IPS-NIHi7 (cell line): ENCODE results near the gene RANBP3.
"Not testable (repeated sequence)": the region's sequence is repeated elsewhere in the genome, so short reads cannot be mapped to it uniquely, and the experiment has no call there.

ENCODE experiments used
- DNase-seq: peaks from one replicate; pipeline ENCODE4 v3.0.0; 2012; ENCODE audit warnings: mixed read lengths; ENCODE audit errors: extremely low spot score

Gene RANBP3

DNA sequence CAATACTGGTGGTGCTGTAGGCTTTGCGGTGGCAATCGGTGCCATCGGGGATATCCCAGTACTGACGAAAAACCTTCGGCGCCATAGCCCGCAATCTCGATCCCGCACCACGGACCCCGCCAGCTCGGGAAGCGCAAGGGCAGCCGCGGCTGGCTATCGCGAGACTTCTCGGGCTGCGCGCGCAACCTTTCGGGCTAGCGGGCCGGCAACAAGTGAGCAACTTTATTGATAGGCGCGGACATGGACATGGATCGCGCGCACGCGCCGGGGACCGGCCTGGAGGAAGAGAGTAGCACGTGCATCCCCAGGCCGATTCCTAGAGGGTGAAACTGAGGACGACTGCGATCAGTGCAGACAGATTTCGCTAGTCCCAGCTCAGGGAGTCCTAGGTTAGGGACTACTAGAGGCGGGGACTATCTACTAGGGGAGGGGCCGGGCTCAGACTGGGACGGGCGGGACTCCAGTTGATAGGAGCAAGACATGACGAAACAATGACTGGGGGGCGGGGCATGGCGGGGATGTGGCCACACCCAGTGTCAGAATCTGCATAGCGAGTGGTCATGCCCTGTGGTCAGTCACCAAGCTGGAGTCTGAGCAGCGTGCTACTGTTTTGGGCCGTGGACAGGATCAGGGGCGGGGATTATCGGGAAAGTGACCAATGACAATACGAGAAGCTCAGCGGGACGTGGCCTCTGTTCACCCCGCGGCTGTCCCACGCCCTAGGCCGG, 74.2 kb downstream of the RANBP3 start, which contains the start of gene NDUFA11:
TSS of gene NDUFA11 (minus strand) at position 167 of the 728 bp plus-strand sequence. CDS start at position 85, 82 bp downstream.
- peak; percentile 94 for DNase-seq

DNA sequence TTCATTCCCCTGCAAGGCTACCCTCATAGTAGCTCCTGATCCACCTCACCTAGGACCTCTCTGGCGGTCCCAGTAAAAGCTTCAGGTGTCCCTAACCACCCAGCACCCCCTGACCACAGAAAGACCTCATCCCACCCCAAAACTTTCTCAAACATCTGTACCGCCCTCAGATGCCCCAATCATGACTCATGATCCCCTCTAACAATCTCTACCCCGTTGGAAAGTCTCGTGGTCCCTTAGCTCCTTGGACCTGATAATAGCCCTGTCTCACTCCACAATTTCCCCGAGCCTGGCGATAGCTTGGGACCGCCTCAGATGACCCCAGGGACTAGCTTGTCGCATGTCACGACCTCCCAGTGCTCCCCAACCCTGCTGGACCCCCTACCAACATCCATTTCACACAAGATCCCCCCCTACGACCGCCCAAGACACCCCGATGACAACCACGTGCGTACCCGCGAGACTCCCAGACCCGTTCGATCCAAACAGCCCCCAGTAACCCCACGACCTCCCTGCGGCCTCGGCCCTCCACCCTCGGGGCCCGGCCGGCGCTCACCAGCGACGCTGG, 74.8 kb downstream of the RANBP3 start:
- no peak for DNase-seq

- DNase-seq, result no peak
Measured at GRCh38 chr19:5900976-5901375, 77.0 kb downstream of the RANBP3 start.

- no peak for DNase-seq
Measured at GRCh38 chr19:5899728-5900526, 78.0 kb downstream of the RANBP3 start.

DNA sequence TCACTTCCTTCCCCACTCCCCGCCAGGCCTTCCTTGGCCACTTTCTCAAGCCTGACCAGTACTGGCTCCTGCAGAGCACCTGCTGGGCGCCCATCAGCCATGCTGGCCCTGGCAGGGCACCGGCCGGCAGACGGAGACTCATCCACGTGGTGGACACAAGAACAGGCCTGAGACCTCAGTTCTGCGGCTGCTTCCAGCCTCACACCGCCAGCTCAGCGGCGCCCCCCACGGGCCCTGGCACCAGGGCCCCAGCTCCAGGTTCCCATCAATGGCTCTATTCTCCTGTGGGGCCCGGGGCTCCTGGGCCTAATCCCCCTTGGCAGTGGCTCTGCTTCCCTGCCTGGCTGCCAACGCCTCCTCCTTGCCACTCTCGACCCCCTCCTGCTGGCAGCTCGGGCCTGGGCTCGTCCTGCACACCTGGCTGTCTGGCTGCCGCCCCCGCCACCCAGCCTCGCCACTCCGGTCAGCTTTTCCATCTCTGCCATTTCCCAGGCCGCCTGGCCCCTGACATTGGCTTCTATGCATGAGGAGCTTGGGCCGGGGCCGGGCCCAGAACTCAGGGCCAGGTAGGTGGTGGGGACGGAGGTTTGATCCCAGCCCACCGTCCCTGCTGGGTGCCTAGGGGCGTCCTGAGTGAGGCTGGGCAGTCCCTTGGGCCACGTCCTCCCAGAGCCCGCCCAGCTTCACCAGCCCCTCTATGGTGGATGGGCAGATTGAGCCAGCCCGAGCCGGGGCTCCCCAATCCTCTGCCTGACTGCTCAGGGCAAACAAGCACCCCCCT, 80.6 kb downstream of the RANBP3 start:
- no peak for DNase-seq

DNA sequence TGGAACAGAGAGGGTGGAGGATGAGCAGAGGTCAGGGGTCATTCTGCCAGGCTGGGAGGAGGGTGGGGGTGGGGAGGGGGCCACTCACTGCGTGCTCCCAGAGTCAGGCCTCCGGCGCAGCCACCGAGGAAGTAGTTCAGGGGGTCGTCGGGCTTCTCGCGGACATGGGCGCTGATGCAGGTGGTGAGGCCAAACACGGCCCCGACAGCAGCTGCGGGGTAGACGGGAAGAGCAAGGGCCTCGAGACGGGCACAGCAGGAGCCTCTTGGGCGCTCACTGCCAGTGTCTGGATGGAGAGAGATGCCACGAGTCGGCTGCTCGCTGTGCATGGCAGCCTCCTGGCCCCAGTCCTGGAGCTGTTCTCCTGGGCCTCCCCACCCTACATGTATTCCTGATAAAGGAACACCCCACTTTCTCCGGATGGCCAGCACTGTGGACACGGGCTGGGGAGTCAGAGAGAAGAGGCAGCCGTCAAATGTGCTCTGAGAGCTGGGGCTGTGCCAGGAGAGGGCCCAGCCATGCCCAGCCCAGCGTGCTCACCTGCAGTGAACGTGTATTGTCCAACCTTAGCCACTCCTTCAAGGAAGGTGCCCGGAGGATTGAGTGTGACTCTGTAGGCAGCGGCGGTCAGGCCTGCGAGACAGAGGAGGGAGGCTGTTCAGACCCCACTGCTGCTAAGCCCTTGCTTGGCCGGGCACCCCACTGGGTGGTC, 81.4 kb downstream of the RANBP3 start:
- no peak for DNase-seq

- DNase-seq, result no peak
Measured at GRCh38 chr19:5895890-5896289, 82.0 kb downstream of the RANBP3 start.

DNA sequence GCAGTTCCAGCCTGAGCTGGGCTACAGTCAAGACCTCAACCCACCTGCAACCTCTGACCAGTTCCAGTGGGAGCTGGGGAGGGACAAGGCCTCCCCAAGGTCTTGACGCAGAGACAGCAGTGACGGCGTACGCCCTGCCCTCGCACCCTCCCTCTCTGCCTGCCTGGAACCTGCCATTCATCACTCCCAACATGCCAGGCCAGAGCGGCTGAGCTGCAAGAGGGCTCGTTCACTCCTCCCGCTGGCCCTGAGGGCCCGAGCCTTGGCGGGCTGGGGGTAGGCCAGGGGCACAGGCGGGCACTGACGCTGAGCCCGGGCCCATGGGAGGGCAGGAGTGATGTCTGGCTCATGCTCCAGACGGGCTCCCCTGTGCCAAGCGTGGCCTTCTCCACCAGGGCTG, 82.5 kb downstream of the RANBP3 start:
- DNase-seq, result no peak

GRCh38 chr19:5894704-5895349, 83.1 kb downstream of the RANBP3 start:
- no peak for DNase-seq

- DNase-seq, result no peak
Measured at GRCh38 chr19:5893907-5894703, 83.8 kb downstream of the RANBP3 start.

GRCh38 chr19:5893296-5893903, 84.5 kb downstream of the RANBP3 start:
- DNase-seq, result no peak

GRCh38 chr19:5892772-5893275, 85.1 kb downstream of the RANBP3 start:
- DNase-seq, result no peak

DNA sequence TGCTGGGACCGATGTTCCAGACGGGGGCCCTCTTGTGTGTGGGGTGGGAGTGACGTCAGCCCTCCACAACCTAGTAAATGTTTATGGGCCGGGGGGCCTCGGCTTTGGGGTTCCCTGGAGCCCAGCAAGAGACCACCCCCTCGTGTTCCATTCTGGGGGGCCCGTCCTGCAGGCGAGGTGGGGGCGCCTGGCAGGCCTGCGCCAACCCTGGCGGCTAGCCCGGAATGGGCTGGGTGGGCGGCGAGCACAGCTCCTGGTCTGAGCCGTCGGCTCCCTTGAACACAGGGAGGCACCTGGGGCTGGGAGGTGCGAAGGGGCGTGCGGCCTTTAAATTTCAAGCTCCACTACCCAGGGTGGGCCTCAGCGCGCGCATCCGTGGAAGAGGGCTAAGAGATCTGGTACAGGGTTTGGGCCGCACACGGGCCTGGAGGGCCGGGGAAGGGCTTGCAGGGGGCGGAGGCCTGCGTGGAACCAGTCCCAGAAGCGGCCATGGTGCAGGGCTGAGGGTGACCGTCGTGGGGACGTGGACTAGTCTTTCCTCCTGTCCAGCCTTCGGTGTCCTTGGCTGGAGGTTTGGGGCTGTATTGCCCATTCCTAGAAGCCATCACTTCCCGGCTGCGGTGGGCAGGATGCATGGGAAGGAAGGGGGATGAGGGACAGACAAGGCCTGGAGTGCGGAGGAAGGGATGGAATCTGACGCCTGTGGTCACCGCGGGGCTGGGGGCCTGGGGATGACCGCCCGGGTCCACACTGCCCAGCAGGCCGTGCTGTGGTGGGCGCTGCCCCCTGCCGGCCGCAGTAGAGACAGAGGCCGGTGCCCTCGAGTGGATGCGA, 85.8 kb downstream of the RANBP3 start:
- DNase-seq, result peak; percentile 66

DNA sequence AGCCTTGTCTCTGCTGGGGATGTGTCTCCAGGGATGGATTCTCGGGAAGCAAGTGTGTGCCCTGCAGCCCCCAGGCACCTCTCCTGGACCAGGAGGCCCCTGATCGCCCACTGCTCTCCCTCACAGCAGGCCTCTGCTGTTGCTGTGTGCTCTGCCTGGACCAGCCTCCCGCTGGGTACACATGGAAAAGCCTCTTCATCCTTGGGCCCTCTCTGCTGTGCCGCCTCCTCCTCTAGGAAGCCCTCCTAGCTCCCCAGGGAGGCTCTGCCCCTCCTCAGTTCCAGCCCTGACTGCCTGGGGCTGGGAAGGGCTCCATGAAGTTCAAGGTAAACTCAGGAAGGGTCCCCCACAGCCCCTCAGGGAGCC, 86.4 kb downstream of the RANBP3 start:
- no peak for DNase-seq

DNA sequence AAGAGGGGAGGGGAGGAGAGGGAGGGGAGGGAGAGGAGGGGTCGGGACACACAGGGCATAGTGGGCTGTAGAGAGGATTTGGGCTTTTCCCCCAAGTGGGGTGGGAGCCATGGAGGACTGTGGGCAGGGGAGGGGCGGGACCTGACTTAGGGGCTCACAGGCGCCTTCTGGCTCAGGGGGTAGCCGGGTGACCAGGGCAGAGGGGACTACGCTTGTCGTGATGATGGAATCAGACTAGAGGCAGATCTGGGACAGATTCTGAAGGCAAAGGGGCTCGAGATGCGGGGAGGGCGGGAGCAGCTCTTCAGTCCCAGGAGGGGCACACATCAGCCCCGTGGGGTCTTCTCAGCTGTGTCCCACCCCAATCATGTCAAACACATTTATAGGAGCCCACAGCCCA, 87.8 kb downstream of the RANBP3 start:
- no peak for DNase-seq

DNA sequence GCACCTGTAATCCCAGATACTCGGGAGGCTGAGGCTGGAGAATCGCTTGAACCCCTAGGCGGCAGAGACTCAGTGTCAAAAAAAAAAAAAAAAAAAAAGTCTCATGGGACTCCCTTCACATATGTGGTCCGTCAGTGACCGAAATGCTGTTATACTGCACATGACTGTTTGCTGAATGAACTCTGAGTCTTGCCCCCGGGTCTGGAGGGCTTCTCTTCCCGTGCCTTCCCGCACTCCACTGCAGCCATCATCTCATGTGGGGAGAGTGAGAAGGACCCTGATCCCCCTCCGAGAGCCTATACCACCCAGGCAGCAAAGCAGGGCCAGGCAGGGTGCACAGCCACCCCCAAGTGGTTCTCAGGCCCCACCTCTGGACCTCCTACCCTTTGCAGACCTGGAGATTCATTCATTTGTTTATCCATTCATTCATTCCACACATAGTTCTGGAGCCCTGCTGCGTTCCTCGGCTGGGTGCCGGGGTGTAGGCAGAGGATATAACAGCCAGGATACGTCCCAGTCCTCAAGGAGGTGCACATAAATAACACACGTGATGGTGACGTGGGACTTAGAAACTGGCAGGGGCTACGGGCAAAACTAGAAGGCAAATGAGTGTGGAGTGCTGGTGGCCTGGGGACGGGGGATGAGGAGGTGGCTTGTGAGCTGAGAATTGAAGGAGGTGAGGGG, 88.5 kb downstream of the RANBP3 start:
- DNase-seq, result no peak

- not testable (repeated sequence) for DNase-seq
Measured at GRCh38 chr19:5884065-5884811, 93.7 kb downstream of the RANBP3 start.
